ENCODE results near the gene CFAP97D2.
A peak's percentile ranks its signal among the peaks of the same experiment; 100 is the strongest.
"Not testable (repeated sequence)": the region's sequence is repeated elsewhere in the genome, so short reads cannot be mapped to it uniquely, and the experiment has no call there.

CFAP97D2 gene

GRCh38 chr13:114179087-114179658 lies at the start of gene CFAP97D2:
CFAP97D2 (plus strand) TSS chr13:114179257; CDS start chr13:114179331, 74 bp downstream.
- no peak for DNase-seq

- peak; percentile 36 for DNase-seq
Measured at GRCh38 chr13:114129649-114130062, 49.4 kb upstream of the CFAP97D2 start.

DNA sequence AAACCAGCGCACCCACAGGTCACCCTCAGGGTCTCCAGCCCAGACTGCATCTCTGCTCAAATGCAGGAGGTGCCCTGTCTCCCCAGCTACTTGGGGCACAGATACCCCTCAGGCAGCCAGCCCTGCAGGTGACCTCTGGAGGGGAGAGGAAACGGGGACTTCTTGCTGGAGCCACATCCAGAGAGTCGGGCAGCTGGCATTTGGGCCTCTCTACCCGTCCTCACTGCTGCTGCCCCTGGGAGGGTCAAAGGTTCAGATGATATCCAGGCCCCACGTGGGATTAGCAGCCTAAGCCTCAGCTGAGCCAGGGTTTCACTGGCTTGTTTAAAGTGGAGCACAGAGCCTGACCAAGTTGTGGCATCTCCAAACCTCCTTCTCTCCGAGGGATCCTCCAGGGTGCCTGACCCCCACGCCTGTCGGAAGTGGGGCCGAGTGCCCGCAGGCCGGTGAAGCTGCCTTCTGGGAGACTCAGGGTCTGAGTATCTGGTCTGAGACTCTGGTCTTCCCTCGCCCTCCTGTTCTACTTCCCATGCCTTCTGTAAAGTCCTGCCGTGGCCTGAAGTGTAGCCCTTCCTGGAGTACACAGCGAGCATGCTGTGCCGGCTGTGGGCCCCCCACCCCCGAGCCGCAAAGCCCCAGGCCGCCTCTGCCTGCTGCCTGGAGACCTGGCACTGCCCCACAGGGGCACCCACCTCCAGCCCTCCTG lies 48.8 kb upstream of the CFAP97D2 start:
- no peak for DNase-seq

DNA sequence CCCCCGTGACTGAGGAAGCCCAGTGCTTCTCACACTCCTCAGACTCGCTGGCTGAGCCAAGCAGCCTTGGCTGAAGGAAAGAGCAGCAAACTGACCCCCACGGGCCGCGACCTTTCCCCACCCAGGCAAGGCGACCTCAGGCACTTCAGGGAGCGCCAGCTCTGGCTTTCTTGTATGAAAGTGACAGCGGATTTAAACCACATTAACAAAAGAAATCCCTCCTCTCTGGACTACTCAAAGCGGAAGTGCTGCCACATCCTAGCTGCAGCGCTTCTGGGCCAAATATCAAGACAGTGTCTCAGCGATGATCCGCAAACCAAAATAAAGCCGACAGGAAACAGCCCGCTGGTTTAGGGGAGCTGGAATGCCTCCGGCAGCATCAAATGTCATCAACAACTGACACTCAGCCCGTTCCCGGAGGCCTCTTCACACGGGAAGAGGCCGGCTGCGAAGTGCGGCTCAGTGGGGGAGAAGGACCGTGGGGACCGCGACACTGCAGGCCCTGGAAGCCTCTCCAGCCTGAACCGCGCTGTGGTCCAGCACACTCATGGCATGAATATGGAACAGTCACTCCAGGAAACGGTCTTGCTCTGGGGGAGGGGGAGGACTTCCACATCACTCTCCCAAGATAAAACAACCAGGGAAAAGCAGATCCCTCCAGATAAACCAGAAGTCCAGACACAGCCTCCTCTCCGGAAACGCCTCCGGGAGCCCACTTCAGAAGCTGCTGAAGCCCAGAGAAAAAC lies 48.0 kb upstream of the CFAP97D2 start:
- DNase-seq: peak; percentile 79

GRCh38 chr13:114131583-114132418 lies 47.3 kb upstream of the CFAP97D2 start:
- DNase-seq: no peak

GRCh38 chr13:114132419-114133121 lies 46.5 kb upstream of the CFAP97D2 start, which contains the start of gene RASA3:
RASA3 (minus strand) TSS chr13:114132623; CDS start chr13:114132489, 134 bp downstream.
- peak; percentile 70 for DNase-seq

DNA sequence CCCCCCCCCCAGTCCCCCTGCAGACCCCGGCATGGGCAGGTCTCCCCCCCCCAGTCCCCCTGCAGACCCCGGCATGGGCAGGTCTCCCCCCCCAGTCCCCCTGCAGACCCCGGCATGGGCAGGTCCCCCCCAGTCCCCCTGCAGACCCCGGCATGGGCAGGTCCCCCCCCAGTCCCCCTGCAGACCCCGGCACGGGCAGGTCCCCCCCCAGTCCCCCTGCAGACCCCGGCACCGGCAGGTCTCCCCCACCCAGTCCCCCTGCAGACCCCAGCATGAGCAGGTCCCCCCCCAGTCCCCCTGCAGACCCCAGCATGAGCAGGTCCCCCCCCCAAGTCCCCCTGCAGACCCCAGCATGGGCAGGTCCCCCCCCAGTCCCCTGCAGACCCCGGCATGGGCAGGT lies 45.9 kb upstream of the CFAP97D2 start:
- not testable (repeated sequence) for DNase-seq

DNA sequence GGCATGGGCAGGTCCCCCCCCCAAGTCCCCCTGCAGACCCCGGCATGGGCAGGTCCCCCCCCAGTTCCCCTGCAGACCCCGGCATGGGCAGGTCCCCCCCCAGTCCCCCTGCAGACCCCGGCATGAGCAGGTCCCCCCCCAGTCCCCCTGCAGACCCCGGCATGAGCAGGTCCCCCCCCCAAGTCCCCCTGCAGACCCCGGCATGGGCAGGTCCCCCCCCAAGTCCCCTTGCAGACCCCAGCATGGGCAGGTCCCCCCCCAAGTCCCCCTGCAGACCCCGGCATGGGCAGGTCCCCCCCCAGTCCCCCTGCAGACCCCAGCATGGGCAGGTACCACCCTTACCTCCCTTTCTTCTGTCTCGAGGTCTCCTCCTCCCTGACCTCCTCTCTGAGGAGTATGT lies 45.5 kb upstream of the CFAP97D2 start:
- DNase-seq: not testable (repeated sequence)

GRCh38 chr13:114134111-114134943 lies 44.7 kb upstream of the CFAP97D2 start:
- no peak for DNase-seq

DNA sequence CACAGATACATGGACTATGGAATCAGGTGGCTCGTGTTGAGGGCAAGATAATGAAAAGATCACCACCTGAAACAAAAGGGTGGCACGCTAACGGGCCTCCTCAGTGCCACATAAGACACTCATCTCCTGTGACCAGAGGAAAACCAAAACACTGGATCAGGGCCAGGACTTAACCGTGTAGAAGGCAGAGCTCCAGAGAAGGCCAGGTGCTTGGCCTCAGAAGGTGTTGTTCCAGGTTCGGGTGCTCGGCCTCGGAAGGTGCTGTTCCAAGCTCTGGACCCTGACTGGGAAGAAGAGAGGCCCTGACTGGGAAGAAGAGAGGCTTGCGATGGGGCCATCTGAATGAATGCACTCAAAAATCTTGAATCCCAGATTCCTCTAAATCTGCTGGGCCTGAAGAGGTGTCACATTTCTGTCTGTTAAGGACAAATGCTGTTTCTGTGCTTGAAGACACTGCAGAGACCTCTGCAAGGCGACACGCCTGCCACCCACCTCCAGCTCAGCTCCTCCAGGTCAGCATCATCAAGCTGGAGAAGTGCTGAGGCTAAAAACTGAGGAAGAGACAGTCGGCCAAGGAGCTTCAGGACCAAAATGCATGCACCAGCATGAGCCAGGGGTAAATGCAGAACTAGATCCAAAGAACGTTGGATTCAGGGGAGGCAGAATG lies 44.0 kb upstream of the CFAP97D2 start:
- no peak for DNase-seq

- no peak for DNase-seq
Measured at GRCh38 chr13:114135731-114136171, 43.3 kb upstream of the CFAP97D2 start.

DNA sequence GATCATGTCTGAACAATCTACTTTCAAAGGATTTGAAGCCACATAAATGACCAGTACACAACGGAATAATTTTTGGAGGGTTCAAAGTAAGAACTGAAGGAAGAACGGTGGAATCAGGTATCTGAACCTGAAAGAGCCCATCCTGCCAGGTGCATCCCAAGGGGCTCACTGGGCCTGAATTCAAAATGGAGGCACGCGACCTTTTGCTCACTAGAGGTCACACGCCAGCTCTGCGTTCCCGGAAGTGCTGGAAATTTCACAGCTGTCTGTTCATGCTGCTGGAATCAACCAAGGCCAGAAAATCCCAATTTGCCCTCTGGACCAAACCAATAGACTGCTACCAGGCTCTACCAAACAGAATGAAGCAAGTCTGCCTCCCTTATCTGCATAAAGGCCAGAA lies 42.5 kb upstream of the CFAP97D2 start:
- DNase-seq: no peak

- no peak for DNase-seq
Measured at GRCh38 chr13:114140131-114140905, 38.7 kb upstream of the CFAP97D2 start.

DNA sequence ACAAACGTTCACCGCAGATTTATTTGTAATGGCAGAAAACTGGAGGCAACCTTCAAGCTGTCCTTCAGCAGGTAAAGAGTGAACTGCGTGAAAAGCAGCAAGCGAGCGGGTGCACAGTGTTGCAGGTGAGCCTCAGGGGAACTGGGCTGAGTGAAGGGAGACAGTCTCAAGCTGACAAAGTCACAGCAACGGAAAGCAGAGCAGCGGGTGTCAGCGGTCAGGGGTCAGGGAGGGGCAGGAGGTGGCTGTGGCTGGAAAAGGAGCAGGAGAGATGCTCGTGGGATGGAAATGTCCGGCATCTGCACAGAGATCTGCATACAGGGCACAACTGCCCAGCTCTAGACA lies 38.2 kb upstream of the CFAP97D2 start:
- peak; percentile 27 for DNase-seq

GRCh38 chr13:114141261-114141996 lies 37.6 kb upstream of the CFAP97D2 start:
- DNase-seq: no peak

- no peak for DNase-seq
Measured at GRCh38 chr13:114142137-114142550, 36.9 kb upstream of the CFAP97D2 start.

- peak; percentile 75 for DNase-seq
Measured at GRCh38 chr13:114142640-114143490, 36.2 kb upstream of the CFAP97D2 start.
